ENCODE measurements around the gene RHNO1.

GRCh38 chr12:2829275-2829674 is 47.7 kb upstream of the RHNO1 start:
- TF ChIP-seq, protein P1, sequence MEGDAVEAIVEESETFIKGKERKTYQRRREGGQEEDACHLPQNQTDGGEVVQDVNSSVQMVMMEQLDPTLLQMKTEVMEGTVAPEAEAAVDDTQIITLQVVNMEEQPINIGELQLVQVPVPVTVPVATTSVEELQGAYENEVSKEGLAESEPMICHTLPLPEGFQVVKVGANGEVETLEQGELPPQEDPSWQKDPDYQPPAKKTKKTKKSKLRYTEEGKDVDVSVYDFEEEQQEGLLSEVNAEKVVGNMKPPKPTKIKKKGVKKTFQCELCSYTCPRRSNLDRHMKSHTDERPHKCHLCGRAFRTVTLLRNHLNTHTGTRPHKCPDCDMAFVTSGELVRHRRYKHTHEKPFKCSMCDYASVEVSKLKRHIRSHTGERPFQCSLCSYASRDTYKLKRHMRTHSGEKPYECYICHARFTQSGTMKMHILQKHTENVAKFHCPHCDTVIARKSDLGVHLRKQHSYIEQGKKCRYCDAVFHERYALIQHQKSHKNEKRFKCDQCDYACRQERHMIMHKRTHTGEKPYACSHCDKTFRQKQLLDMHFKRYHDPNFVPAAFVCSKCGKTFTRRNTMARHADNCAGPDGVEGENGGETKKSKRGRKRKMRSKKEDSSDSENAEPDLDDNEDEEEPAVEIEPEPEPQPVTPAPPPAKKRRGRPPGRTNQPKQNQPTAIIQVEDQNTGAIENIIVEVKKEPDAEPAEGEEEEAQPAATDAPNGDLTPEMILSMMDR (IDR thresholded peaks at IDR 0.05) = no peak
- TF ChIP-seq POLR2AphosphoS5 (IDR thresholded peaks at IDR 0.05) = no peak

Data from upper lobe of left lung (tissue), 4 donors.